HepG2 (cell line): ENCODE data around the gene WDR62. TPM values are rescaled to one million over a fixed set of nuclear protein-coding genes. Genes with fewer than 3 reads are reported as not detected.

Experiments used
- BRCA1 ChIP-seq: sonication (generic); formaldehyde crosslinking; IDR thresholded peaks from 2 replicates; pipeline ENCODE4 v1.4.0; 2020; ENCODE audit warnings: missing genetic modification reagents
- DPF2 ChIP-seq: sonication (generic); formaldehyde crosslinking; IDR thresholded peaks from 2 replicates; pipeline ENCODE4 v1.4.0; 2020; ENCODE audit warnings: mild to moderate bottlenecking, low read depth, missing genetic modification reagents, borderline replicate concordance
- HCFC1 ChIP-seq: fragments of 150-350 bp; IDR thresholded peaks from 2 replicates; pipeline ENCODE4 v1.6.1; 2014; ENCODE audit warnings: low read depth, low read length
- HMGA1 ChIP-seq: sonication (generic); formaldehyde crosslinking; conservative IDR thresholded peaks from 2 replicates; pipeline ENCODE4 v1.4.0; 2020; ENCODE audit warnings: missing genetic modification reagents
- KAT7 ChIP-seq: IDR thresholded peaks from 2 replicates; pipeline ENCODE4 v1.6.1; 2018; ENCODE audit warnings: borderline replicate concordance, missing compliant biosample characterization
- MEF2D ChIP-seq: sonication (generic); formaldehyde crosslinking; IDR thresholded peaks from 2 replicates; pipeline ENCODE4 v1.5.1; 2020; ENCODE audit warnings: mild to moderate bottlenecking, missing genetic modification reagents
- NCOA2 ChIP-seq: sonication (generic); formaldehyde crosslinking; IDR thresholded peaks from 2 replicates; pipeline ENCODE4 v1.8.0; 2022; ENCODE audit warnings: inconsistent platforms
- ONECUT2 ChIP-seq: sonication (generic); formaldehyde crosslinking; IDR thresholded peaks from 2 replicates; pipeline ENCODE4 v1.4.0; 2020; ENCODE audit warnings: missing genetic modification reagents
- PAWR ChIP-seq: sonication (generic); formaldehyde crosslinking; IDR thresholded peaks from 2 replicates; pipeline ENCODE4 v1.4.0; 2020; ENCODE audit warnings: missing genetic modification reagents, mild to moderate bottlenecking, borderline replicate concordance
- POLR2G ChIP-seq: fragments of 200-400 bp; formaldehyde crosslinking; IDR thresholded peaks from 2 replicates; pipeline ENCODE4 v1.6.1; 2018; ENCODE audit warnings: mild to moderate bottlenecking, low read depth, low read length, moderate library complexity
- RARG ChIP-seq: sonication (generic); formaldehyde crosslinking; IDR thresholded peaks from 2 replicates; pipeline ENCODE4 v1.4.0; 2020; ENCODE audit warnings: low read depth, mild to moderate bottlenecking, missing genetic modification reagents
- TCF12 ChIP-seq, 2 experiments: fragments of 450-650 bp in 1 of 2; sonication (generic) in 1 of 2; formaldehyde crosslinking in 1 of 2; IDR thresholded peaks; 2 replicates each; pipeline versions ENCODE4 v1.6.1 to v1.8.0; 2017 to 2022; ENCODE audit warnings: antibody characterized with exemption in 1 of 2, mild to moderate bottlenecking in 1 of 2, missing genetic modification reagents in 1 of 2, moderate library complexity in 1 of 2
- ZFAT ChIP-seq: sonication (generic); formaldehyde crosslinking; conservative IDR thresholded peaks from 2 replicates; pipeline ENCODE4 v1.8.1; 2023; ENCODE audit warnings: missing genetic modification reagents, inconsistent platforms
- ZNF260 ChIP-seq: sonication (generic); formaldehyde crosslinking; IDR thresholded peaks from 2 replicates; pipeline ENCODE4 v1.4.0; 2020; ENCODE audit warnings: missing genetic modification reagents, low read depth, mild to moderate bottlenecking, borderline replicate concordance
- ZNF329 ChIP-seq: sonication (generic); formaldehyde crosslinking; IDR thresholded peaks from 2 replicates; pipeline ENCODE4 v1.9.0; 2021; ENCODE audit warnings: low read depth, mild to moderate bottlenecking, missing genetic modification reagents
- ZNF569 ChIP-seq: sonication (generic); formaldehyde crosslinking; IDR thresholded peaks from 2 replicates; pipeline ENCODE4 v1.5.0; 2020; ENCODE audit warnings: mild to moderate bottlenecking, missing genetic modification reagents, moderate library complexity, borderline replicate concordance
- ZNF720 ChIP-seq: sonication (generic); formaldehyde crosslinking; IDR thresholded peaks from 2 replicates; pipeline ENCODE4 v1.4.0; 2020; ENCODE audit warnings: missing genetic modification reagents
- ZNF790 ChIP-seq: sonication (generic); formaldehyde crosslinking; IDR thresholded peaks from 2 replicates; pipeline ENCODE4 v1.8.0; 2022; ENCODE audit warnings: missing genetic modification reagents, mild to moderate bottlenecking, borderline replicate concordance
- ZNF850 ChIP-seq: sonication (generic); formaldehyde crosslinking; conservative IDR thresholded peaks from 2 replicates; pipeline ENCODE4 v1.9.0; 2021; ENCODE audit warnings: mild to moderate bottlenecking, missing genetic modification reagents
- ZNF891 ChIP-seq: sonication (generic); formaldehyde crosslinking; IDR thresholded peaks from 2 replicates; pipeline ENCODE4 v1.5.0; 2020; ENCODE audit warnings: mild to moderate bottlenecking, missing genetic modification reagents
- ZSCAN30 ChIP-seq: sonication (generic); formaldehyde crosslinking; IDR thresholded peaks from 2 replicates; pipeline ENCODE4 v1.5.0; 2020; ENCODE audit warnings: mild to moderate bottlenecking, missing genetic modification reagents
- polyA plus RNA-seq, 8 experiments: library from polyadenylated mRNA; depleted of rRNA in 3 of 8; stranded (reverse) in 7 of 8; unstranded in 1 of 8; fragments of >200 nt; fragmentation: Illumina TruSeq in 4 of 8; extraction: Trizol in 4 of 8; gene quantifications; 2 replicates each; pipeline versions ENCODE4 v1.2.1 to v1.2.3, GENCODE V29; 2011 to 2016; ENCODE audit warnings: low read depth in 4 of 8, missing spikeins in 1 of 8, mixed read lengths in 1 of 8; ENCODE audit not compliant: insufficient read depth in 1 of 8
- total RNA-seq, 5 experiments: library from RNA; depleted of rRNA; stranded (reverse); fragments of >200 nt; fragmentation: Illumina TruSeq; extraction: Trizol; gene quantifications; 2 replicates each; pipeline ENCODE4 v1.2.3, GENCODE V29; 2016; ENCODE audit warnings: low read depth in 1 of 5
- TF ChIP-seq, protein P1 (sequence below): IDR thresholded peaks from 2 replicates; pipeline ENCODE4 v1.6.1; 2016; ENCODE audit warnings: control low read depth
- TF ChIP-seq, protein P2 (sequence below): sonication (generic); formaldehyde crosslinking; conservative IDR thresholded peaks from 2 replicates; pipeline ENCODE4 v1.8.1; 2023; ENCODE audit warnings: missing genetic modification reagents
- TF ChIP-seq, protein P3 (sequence below): sonication (generic); formaldehyde crosslinking; IDR thresholded peaks from 2 replicates; pipeline ENCODE4 v1.4.0; 2020; ENCODE audit warnings: missing genetic modification reagents
- TF ChIP-seq, protein P4 (sequence below): sonication (generic); formaldehyde crosslinking; IDR thresholded peaks from 2 replicates; pipeline ENCODE4 v1.4.0; 2020; ENCODE audit warnings: missing genetic modification reagents

The WDR62 gene
- total and polyA plus RNA-seq, 2 of the 13 experiments (the other 11 are each of a cell fraction or from before 2014, with no cell fraction given), result 5.8 to 12.5 TPM

DNA sequence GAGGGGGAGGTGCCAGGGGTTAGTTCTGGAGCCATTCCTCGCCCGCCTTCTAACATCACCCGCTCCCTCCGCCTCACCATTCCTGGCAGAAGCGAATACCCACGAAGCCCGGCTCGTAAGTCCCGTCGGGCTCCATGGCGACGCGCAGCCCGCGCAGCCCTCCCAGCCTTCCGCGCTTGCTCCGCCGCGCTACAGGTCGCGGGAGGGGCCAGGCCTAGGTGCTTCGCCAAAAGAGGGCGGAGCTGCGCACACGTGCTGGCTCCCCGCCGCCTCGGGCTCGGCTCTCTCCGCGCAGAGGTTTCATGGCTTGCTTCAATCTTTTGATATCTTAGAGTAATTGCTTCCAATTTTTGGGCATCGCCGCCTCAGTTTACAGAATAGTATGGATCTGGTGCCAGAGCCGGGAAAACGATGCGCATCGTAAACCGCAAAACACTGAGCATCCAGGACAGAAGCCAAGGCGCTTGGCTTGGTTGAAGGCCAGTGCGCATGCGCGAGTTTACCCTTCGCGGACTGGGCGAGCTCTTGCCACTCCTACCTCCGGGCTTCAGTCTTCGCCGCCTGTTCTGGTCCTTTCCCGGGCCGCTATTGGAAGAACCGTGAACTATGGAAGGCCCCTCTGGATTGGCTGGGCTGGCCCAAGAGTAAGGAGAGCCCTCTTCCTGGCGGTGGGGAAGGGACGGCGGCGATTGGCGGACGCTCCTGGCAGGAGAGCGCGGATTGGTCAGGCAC is 60.2 kb downstream of the WDR62 start, which contains the start of gene POLR2I (continued):
- peak; percentile 84; the same call in 1 of the 2 replicates for TF ChIP-seq ZNF790 (CRISPR knock-in tag)
- TF ChIP-seq, protein P1, sequence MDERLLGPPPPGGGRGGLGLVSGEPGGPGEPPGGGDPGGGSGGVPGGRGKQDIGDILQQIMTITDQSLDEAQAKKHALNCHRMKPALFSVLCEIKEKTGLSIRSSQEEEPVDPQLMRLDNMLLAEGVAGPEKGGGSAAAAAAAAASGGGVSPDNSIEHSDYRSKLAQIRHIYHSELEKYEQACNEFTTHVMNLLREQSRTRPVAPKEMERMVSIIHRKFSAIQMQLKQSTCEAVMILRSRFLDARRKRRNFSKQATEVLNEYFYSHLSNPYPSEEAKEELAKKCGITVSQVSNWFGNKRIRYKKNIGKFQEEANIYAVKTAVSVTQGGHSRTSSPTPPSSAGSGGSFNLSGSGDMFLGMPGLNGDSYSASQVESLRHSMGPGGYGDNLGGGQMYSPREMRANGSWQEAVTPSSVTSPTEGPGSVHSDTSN (CRISPR knock-in tag), result no peak
- TF ChIP-seq, protein P2, sequence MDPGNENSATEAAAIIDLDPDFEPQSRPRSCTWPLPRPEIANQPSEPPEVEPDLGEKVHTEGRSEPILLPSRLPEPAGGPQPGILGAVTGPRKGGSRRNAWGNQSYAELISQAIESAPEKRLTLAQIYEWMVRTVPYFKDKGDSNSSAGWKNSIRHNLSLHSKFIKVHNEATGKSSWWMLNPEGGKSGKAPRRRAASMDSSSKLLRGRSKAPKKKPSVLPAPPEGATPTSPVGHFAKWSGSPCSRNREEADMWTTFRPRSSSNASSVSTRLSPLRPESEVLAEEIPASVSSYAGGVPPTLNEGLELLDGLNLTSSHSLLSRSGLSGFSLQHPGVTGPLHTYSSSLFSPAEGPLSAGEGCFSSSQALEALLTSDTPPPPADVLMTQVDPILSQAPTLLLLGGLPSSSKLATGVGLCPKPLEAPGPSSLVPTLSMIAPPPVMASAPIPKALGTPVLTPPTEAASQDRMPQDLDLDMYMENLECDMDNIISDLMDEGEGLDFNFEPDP (CRISPR knock-in tag), result no peak
- no peak for TF ChIP-seq ZNF720
- peak; percentile 63; the same call in 1 of the 2 replicates for TF ChIP-seq ZNF891 (CRISPR knock-in tag)
- no peak for TF ChIP-seq PAWR (CRISPR knock-in tag)
- TF ChIP-seq DPF2 (CRISPR knock-in tag), result no peak
- no peak for TF ChIP-seq ZFAT (CRISPR knock-in tag)
- TF ChIP-seq NCOA2, result peak; percentile 70
- no peak for TF ChIP-seq TCF12 (IDR thresholded peaks at IDR 0.05)
- no peak for TF ChIP-seq TCF12 (CRISPR knock-in tag; IDR thresholded peaks at IDR 0.05)
- no peak for TF ChIP-seq ZNF850
- no peak for TF ChIP-seq HMGA1 (CRISPR knock-in tag)
- TF ChIP-seq ZNF260 (CRISPR knock-in tag), result no peak
- TF ChIP-seq ONECUT2 (CRISPR knock-in tag), result no peak
- peak; percentile 55 for TF ChIP-seq HCFC1
- no peak for TF ChIP-seq ZNF569 (CRISPR knock-in tag)
- TF ChIP-seq MEF2D (CRISPR knock-in tag), result no peak; the same call in 1 of the 2 replicates
- TF ChIP-seq BRCA1 (CRISPR knock-in tag), result no peak
- no peak for TF ChIP-seq RARG
- TF ChIP-seq POLR2G, result peak; percentile 88
- TF ChIP-seq KAT7, result 0 out of 2 replicates have a peak, but pooled peaks have one; percentile 37
- TF ChIP-seq ZNF329, result peak; percentile 75; the same call in 1 of the 2 replicates
- TF ChIP-seq, protein P3, sequence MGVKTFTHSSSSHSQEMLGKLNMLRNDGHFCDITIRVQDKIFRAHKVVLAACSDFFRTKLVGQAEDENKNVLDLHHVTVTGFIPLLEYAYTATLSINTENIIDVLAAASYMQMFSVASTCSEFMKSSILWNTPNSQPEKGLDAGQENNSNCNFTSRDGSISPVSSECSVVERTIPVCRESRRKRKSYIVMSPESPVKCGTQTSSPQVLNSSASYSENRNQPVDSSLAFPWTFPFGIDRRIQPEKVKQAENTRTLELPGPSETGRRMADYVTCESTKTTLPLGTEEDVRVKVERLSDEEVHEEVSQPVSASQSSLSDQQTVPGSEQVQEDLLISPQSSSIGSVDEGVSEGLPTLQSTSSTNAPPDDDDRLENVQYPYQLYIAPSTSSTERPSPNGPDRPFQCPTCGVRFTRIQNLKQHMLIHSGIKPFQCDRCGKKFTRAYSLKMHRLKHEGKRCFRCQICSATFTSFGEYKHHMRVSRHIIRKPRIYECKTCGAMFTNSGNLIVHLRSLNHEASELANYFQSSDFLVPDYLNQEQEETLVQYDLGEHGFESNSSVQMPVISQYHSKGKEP, result peak; percentile 87; the same call in 1 of the 2 replicates
- TF ChIP-seq, protein P4, sequence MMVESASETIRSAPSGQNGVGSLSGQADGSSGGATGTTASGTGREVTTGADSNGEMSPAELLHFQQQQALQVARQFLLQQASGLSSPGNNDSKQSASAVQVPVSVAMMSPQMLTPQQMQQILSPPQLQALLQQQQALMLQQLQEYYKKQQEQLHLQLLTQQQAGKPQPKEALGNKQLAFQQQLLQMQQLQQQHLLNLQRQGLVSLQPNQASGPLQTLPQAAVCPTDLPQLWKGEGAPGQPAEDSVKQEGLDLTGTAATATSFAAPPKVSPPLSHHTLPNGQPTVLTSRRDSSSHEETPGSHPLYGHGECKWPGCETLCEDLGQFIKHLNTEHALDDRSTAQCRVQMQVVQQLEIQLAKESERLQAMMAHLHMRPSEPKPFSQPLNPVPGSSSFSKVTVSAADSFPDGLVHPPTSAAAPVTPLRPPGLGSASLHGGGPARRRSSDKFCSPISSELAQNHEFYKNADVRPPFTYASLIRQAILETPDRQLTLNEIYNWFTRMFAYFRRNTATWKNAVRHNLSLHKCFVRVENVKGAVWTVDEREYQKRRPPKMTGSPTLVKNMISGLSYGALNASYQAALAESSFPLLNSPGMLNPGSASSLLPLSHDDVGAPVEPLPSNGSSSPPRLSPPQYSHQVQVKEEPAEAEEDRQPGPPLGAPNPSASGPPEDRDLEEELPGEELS (CRISPR knock-in tag), result peak; percentile 74; the same call in 1 of the 2 replicates
- TF ChIP-seq ZSCAN30, result peak; percentile 89; the same call in 1 of the 2 replicates
